ENCODE data around the gene CST7.

GRCh38 chr20:24977336-24977735, 28.3 kb downstream of the CST7 start:
- no peak for TF ChIP-seq CTCF (IDR thresholded peaks at IDR 0.05; ENCODE audit: extremely low read depth in 1 of 2, insufficient read depth in 1 of 2, low read depth in 1 of 2, low read length in 2 of 2)
- TF ChIP-seq POLR2AphosphoS5 (IDR thresholded peaks at IDR 0.05; ENCODE audit: insufficient read depth, low read depth, low read length), result no peak
- TF ChIP-seq POLR2A (IDR thresholded peaks at IDR 0.05; ENCODE audit: low read depth, low read length), result no peak
- no peak for TF ChIP-seq EZH2 (IDR thresholded peaks at IDR 0.05; ENCODE audit: borderline replicate concordance, low read depth, low read length, severe bottlenecking)

Measured in endothelial cell of umbilical vein (primary cell).